Adrenal gland (tissue), 5 donors: ENCODE measurements around the gene ARSI.

Source experiments
- POLR2A ChIP-seq, 2 donors: fragments of 450-650 bp; IDR thresholded peaks; one replicate each; pipeline ENCODE4 v1.6.1; 2017; ENCODE audit warnings: antibody characterized with exemption in 2 of 2, mild to moderate bottlenecking in 2 of 2, moderate library complexity in 1 of 2
- TF ChIP-seq, protein P1 (sequence below), 6 experiments: fragments of 450-650 bp in 4 of 6; fragments of 200-600 bp in 2 of 6; sonication (generic) in 1 of 6; IDR thresholded peaks; 1 replicate in 5 of 6; 2 replicates in 1 of 6; pipeline versions ENCODE4 v1.5.1 to v1.8.0; 2016 to 2021; ENCODE audit warnings: antibody characterized with exemption in 6 of 6, mild to moderate bottlenecking in 2 of 6, moderate library complexity in 1 of 6
- donor health status: DM: no; HTN: no; CAD: no.

DNA sequence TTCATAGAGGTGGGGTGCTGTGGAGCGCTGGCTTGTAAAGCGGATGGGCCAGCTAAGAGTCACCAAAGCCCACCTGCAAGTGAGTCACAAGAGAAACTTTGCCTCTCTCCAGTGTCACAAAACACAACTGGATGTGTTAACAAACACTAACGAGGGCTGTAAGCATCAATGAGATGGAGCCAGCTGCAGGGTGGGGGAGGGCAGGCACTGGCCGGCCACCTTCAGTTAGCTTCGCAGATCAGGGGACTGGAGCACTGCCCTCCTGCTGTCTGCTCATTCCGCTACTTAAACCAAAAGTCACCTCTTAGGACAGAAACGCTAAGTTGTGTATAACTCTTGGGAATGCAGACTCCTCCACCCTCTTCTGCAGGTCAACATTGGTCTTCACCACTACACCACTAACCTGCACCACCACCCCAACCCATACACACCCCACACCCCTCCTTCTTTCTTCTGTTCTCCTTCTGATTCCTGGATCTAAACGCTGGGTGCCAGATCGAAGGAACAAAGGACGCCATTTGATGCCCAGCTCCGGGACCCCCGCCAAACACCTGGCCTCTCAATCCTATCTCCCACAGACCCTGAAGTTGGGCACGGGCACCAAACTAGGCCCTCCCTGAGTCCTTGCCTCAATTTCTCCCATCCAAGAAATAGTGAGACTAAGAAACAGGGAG is 2.1 kb downstream of the ARSI start:
- no peak for TF ChIP-seq POLR2A (IDR thresholded peaks at IDR 0.05)
- TF ChIP-seq, protein P1, sequence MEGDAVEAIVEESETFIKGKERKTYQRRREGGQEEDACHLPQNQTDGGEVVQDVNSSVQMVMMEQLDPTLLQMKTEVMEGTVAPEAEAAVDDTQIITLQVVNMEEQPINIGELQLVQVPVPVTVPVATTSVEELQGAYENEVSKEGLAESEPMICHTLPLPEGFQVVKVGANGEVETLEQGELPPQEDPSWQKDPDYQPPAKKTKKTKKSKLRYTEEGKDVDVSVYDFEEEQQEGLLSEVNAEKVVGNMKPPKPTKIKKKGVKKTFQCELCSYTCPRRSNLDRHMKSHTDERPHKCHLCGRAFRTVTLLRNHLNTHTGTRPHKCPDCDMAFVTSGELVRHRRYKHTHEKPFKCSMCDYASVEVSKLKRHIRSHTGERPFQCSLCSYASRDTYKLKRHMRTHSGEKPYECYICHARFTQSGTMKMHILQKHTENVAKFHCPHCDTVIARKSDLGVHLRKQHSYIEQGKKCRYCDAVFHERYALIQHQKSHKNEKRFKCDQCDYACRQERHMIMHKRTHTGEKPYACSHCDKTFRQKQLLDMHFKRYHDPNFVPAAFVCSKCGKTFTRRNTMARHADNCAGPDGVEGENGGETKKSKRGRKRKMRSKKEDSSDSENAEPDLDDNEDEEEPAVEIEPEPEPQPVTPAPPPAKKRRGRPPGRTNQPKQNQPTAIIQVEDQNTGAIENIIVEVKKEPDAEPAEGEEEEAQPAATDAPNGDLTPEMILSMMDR (IDR thresholded peaks at IDR 0.05): no peak
